Liver (tissue), 9 donors: ENCODE data around the gene DIS3L2. TPM values are rescaled to one million over a fixed set of nuclear protein-coding genes. Genes with fewer than 3 reads are reported as not detected.

Source experiments
- DNase-seq: peaks from one replicate; pipeline ENCODE4 v3.0.0-alpha.2; 2017; ENCODE audit warnings: low spot score
- H3K27ac ChIP-seq, 2 donors: one replicate each; pipeline ENCODE4 v1.7.0; 2013; ENCODE audit warnings: inconsistent platforms in 2 of 2, low read length in 2 of 2, control low read depth in 1 of 2, low read depth in 1 of 2, mild to moderate bottlenecking in 1 of 2
- H3K27me3 ChIP-seq, 4 donors: one replicate each; pipeline versions ENCODE4 v1.6.1 to v1.7.0; 2013; ENCODE audit warnings: low read length in 3 of 4, inconsistent platforms in 1 of 4, mild to moderate bottlenecking in 1 of 4, moderate library complexity in 1 of 4; ENCODE audit not compliant: control insufficient read depth in 4 of 4, insufficient read depth in 4 of 4
- H3K36me3 ChIP-seq, 4 donors: one replicate each; pipeline versions ENCODE4 v1.6.1 to v1.7.0; 2013; ENCODE audit warnings: low read length in 3 of 4, mild to moderate bottlenecking in 3 of 4, low read depth in 1 of 4, moderate library complexity in 1 of 4; ENCODE audit not compliant: control insufficient read depth in 4 of 4, insufficient read depth in 3 of 4
- H3K4me1 ChIP-seq, 4 donors: one replicate each; pipeline versions ENCODE4 v1.6.1 to v1.7.0; 2013; ENCODE audit warnings: low read length in 3 of 4, mild to moderate bottlenecking in 3 of 4, moderate library complexity in 1 of 4; ENCODE audit not compliant: control insufficient read depth in 4 of 4, insufficient read depth in 4 of 4
- H3K4me3 ChIP-seq, 3 donors: one replicate each; pipeline versions ENCODE4 v1.6.1 to v1.7.0; 2013; ENCODE audit warnings: low read length in 3 of 3, control low read depth in 1 of 3, low read depth in 1 of 3, mild to moderate bottlenecking in 1 of 3
- H3K9ac ChIP-seq, 2 donors: one replicate each; pipeline ENCODE4 v1.7.0; 2013; ENCODE audit warnings: low read length in 2 of 2, mild to moderate bottlenecking in 2 of 2, moderate library complexity in 2 of 2, control low read depth in 1 of 2, low read depth in 1 of 2
- H3K9me3 ChIP-seq, 4 donors: one replicate each; pipeline versions ENCODE4 v1.6.1 to v1.7.0; 2013; ENCODE audit warnings: low read length in 3 of 4; ENCODE audit not compliant: control insufficient read depth in 4 of 4
- EGR1 ChIP-seq, 2 donors: IDR thresholded peaks; 2 replicates each; pipeline ENCODE4 v1.6.1; 2016 to 2018; ENCODE audit warnings: antibody characterized with exemption in 2 of 2, low read depth in 2 of 2
- FOXA2 ChIP-seq: IDR thresholded peaks from 2 replicates; pipeline ENCODE4 v1.6.1; 2016; ENCODE audit warnings: antibody characterized with exemption
- GABPA ChIP-seq, 2 donors: IDR thresholded peaks in 1 of 2; conservative IDR thresholded peaks in 1 of 2; 2 replicates each; pipeline ENCODE4 v1.6.1; 2016; ENCODE audit warnings: antibody characterized with exemption in 2 of 2, mild to moderate bottlenecking in 1 of 2, moderate library complexity in 1 of 2
- HNF4A ChIP-seq, 2 donors: conservative IDR thresholded peaks; 2 replicates each; pipeline ENCODE4 v1.6.1; 2016; ENCODE audit warnings: antibody characterized with exemption in 2 of 2, mild to moderate bottlenecking in 2 of 2
- HNF4G ChIP-seq: IDR thresholded peaks from 2 replicates; pipeline ENCODE4 v1.6.1; 2016; ENCODE audit warnings: antibody characterized with exemption
- JUND ChIP-seq, 2 donors: IDR thresholded peaks; 2 replicates each; pipeline ENCODE4 v1.6.1; 2016; ENCODE audit warnings: antibody characterized with exemption in 2 of 2
- RAD21 ChIP-seq, 2 donors: IDR thresholded peaks; 2 replicates each; pipeline ENCODE4 v1.6.1; 2016; ENCODE audit warnings: antibody characterized with exemption in 2 of 2, mild to moderate bottlenecking in 2 of 2
- SP1 ChIP-seq: IDR thresholded peaks from 2 replicates; pipeline ENCODE4 v1.6.1; 2018; ENCODE audit warnings: antibody characterized with exemption, mild to moderate bottlenecking
- TAF1 ChIP-seq: conservative IDR thresholded peaks from 2 replicates; pipeline ENCODE4 v1.6.1; 2016; ENCODE audit warnings: antibody characterized with exemption, mild to moderate bottlenecking
- YY1 ChIP-seq: IDR thresholded peaks from 2 replicates; pipeline ENCODE4 v1.6.1; 2016; ENCODE audit warnings: antibody characterized with exemption, mild to moderate bottlenecking
- WGBS: extraction: QIAGEN DNeasy Blood & Tissue Kit; methylation state at CpG from one replicate; pipeline ENCODE4 v1.1.7; 2013; 5-methylcytosine and 5-hydroxymethylcytosine counted together
- polyA plus RNA-seq, 2 donors: library from polyadenylated mRNA; stranded (reverse) in 1 of 2; unstranded in 1 of 2; fragments of 200-250 nt in 1 of 2; fragments of >200 nt in 1 of 2; fragmentation: Nextera tagmentation in 1 of 2; extraction: Ambion mirVana in 1 of 2; gene quantifications; one replicate each; pipeline versions ENCODE4 v1.2.1 to v1.2.3, GENCODE V29; 2013 to 2015
- total RNA-seq, 2 donors: library from RNA; depleted of rRNA; stranded (reverse); fragments of >200 nt; gene quantifications; one replicate each; pipeline ENCODE4 v1.2.3, GENCODE V29; 2014
- TF ChIP-seq, protein P1 (sequence below): IDR thresholded peaks from 2 replicates; pipeline ENCODE4 v1.6.1; 2016; ENCODE audit warnings: antibody characterized with exemption
- TF ChIP-seq, protein P2 (sequence below): IDR thresholded peaks from 2 replicates; pipeline ENCODE4 v1.6.1; 2016; ENCODE audit warnings: antibody characterized with exemption
- TF ChIP-seq, protein P3 (sequence below): fragments of 150-350 bp; IDR thresholded peaks from 2 replicates; pipeline ENCODE4 v1.5.1; 2017; ENCODE audit warnings: improper control_type of control experiment, low read depth, low read length; ENCODE audit not compliant: missing input control
- TF ChIP-seq, protein P4 (sequence below): IDR thresholded peaks from 2 replicates; pipeline ENCODE4 v1.6.1; 2016; ENCODE audit warnings: antibody characterized with exemption, mild to moderate bottlenecking
- TF ChIP-seq, protein P5 (sequence below): IDR thresholded peaks from 2 replicates; pipeline ENCODE4 v1.6.1; 2016; ENCODE audit warnings: antibody characterized with exemption
- donor health status: healthy.
- donor health status: healthy.
- donor health status: healthy.
- donor health status: healthy.
- donor health status: healthy.

Gene DIS3L2
- total and polyA plus RNA-seq, 4 donors = 5.7 to 21.5 (median 8.8) TPM

DNA sequence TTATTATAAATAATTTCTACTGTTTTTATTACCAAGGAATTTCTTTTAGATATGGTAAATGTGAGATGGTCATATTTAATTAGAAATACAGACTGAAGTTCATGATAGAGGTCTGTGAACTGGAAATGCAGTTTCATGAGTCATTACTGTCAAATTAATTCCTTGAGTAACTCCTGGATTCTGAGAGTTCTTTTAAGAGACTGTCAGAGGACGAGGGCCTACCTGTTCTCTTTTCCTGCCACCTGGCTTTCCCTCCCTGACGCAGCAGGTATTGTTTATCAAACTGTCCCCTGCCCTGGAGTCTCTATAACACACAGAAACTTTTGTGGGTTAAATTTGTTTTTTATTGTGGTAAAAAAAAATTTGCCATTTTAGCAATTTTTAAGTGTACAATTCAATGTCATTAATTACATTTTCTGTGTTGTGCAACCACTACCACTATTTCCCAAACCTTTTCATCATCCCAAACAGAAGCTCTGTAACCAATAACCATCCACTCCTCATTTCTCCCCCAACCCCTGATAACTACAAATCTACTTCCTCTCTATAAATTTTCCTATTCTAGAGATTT, 142.6 kb downstream of the DIS3L2 start:
- no peaks in the 10 kb centered on the region for H3K9me3 ChIP-seq
- H3K4me1 ChIP-seq = no peaks in the 10 kb centered on the region
- no peak overlapping the region for H3K4me3 ChIP-seq
- TF ChIP-seq, protein P1, sequence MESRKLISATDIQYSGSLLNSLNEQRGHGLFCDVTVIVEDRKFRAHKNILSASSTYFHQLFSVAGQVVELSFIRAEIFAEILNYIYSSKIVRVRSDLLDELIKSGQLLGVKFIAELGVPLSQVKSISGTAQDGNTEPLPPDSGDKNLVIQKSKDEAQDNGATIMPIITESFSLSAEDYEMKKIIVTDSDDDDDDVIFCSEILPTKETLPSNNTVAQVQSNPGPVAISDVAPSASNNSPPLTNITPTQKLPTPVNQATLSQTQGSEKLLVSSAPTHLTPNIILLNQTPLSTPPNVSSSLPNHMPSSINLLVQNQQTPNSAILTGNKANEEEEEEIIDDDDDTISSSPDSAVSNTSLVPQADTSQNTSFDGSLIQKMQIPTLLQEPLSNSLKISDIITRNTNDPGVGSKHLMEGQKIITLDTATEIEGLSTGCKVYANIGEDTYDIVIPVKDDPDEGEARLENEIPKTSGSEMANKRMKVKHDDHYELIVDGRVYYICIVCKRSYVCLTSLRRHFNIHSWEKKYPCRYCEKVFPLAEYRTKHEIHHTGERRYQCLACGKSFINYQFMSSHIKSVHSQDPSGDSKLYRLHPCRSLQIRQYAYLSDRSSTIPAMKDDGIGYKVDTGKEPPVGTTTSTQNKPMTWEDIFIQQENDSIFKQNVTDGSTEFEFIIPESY = no peak
- no peak for TF ChIP-seq JUND (IDR thresholded peaks at IDR 0.05)
- no peak for TF ChIP-seq HNF4G
- TF ChIP-seq HNF4A (conservative IDR thresholded peaks at IDR 0.05) = no peak
- TF ChIP-seq GABPA (IDR thresholded peaks at IDR 0.05 in 1 of 2, conservative IDR thresholded peaks at IDR 0.05 in 1 of 2) = no peak
- TF ChIP-seq TAF1 = no peak
- TF ChIP-seq YY1 = no peak
- TF ChIP-seq, protein P2, sequence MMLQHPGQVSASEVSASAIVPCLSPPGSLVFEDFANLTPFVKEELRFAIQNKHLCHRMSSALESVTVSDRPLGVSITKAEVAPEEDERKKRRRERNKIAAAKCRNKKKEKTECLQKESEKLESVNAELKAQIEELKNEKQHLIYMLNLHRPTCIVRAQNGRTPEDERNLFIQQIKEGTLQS = no peak
- TF ChIP-seq RAD21 (IDR thresholded peaks at IDR 0.05) = no peak
- TF ChIP-seq, protein P3, sequence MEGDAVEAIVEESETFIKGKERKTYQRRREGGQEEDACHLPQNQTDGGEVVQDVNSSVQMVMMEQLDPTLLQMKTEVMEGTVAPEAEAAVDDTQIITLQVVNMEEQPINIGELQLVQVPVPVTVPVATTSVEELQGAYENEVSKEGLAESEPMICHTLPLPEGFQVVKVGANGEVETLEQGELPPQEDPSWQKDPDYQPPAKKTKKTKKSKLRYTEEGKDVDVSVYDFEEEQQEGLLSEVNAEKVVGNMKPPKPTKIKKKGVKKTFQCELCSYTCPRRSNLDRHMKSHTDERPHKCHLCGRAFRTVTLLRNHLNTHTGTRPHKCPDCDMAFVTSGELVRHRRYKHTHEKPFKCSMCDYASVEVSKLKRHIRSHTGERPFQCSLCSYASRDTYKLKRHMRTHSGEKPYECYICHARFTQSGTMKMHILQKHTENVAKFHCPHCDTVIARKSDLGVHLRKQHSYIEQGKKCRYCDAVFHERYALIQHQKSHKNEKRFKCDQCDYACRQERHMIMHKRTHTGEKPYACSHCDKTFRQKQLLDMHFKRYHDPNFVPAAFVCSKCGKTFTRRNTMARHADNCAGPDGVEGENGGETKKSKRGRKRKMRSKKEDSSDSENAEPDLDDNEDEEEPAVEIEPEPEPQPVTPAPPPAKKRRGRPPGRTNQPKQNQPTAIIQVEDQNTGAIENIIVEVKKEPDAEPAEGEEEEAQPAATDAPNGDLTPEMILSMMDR = no peak
- TF ChIP-seq, protein P4, sequence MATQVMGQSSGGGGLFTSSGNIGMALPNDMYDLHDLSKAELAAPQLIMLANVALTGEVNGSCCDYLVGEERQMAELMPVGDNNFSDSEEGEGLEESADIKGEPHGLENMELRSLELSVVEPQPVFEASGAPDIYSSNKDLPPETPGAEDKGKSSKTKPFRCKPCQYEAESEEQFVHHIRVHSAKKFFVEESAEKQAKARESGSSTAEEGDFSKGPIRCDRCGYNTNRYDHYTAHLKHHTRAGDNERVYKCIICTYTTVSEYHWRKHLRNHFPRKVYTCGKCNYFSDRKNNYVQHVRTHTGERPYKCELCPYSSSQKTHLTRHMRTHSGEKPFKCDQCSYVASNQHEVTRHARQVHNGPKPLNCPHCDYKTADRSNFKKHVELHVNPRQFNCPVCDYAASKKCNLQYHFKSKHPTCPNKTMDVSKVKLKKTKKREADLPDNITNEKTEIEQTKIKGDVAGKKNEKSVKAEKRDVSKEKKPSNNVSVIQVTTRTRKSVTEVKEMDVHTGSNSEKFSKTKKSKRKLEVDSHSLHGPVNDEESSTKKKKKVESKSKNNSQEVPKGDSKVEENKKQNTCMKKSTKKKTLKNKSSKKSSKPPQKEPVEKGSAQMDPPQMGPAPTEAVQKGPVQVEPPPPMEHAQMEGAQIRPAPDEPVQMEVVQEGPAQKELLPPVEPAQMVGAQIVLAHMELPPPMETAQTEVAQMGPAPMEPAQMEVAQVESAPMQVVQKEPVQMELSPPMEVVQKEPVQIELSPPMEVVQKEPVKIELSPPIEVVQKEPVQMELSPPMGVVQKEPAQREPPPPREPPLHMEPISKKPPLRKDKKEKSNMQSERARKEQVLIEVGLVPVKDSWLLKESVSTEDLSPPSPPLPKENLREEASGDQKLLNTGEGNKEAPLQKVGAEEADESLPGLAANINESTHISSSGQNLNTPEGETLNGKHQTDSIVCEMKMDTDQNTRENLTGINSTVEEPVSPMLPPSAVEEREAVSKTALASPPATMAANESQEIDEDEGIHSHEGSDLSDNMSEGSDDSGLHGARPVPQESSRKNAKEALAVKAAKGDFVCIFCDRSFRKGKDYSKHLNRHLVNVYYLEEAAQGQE = no peak
- TF ChIP-seq EGR1 (IDR thresholded peaks at IDR 0.05; ENCODE audit: low read depth in 2 of 2) = no peak
- TF ChIP-seq SP1 = no peak
- TF ChIP-seq, protein P5, sequence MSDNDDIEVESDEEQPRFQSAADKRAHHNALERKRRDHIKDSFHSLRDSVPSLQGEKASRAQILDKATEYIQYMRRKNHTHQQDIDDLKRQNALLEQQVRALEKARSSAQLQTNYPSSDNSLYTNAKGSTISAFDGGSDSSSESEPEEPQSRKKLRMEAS = no peak
- 93% methylated on average over 2 of the region's 2 CpGs for WGBS
- H3K27ac ChIP-seq = no peak overlapping the region
- H3K36me3 ChIP-seq = no peaks in the 10 kb centered on the region
- no peaks in the 10 kb centered on the region for H3K27me3 ChIP-seq
- no peak for DNase-seq
- no peak overlapping the region for H3K9ac ChIP-seq

DNA sequence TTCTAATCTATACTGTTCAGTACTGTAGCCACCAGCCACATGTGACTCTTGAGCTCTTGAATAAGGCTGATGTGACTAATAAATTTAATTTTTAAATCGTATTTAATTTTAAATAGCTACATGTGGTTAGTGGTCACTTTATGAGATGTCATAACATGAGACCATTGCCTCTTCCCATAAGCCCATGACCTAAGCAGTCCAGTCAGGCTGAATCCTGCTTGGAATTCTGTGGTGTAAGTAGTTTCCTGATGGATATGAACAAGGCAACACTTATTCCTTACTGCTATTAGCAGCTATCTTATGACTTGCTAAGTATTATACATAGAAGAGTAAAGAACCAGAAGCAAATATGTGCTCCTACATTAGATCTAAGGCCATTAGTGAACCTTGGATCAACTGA, 150.0 kb downstream of the DIS3L2 start:
- H3K4me3 ChIP-seq = no peak overlapping the region
- H3K4me1 ChIP-seq = no peaks in the 10 kb centered on the region
- no peak overlapping the region for H3K9ac ChIP-seq
- WGBS = 99% methylated on average over 1 of the region's 1 CpG
- H3K9me3 ChIP-seq = no peaks in the 10 kb centered on the region
- no peaks in the 10 kb centered on the region for H3K36me3 ChIP-seq
- no peak for DNase-seq
- TF ChIP-seq TAF1 (no peak), JUND (IDR thresholded peaks at IDR 0.05) (no peak), HNF4G (no peak), FOXA2 (no peak), SP1 (no peak)
- TF ChIP-seq, protein P5 = no peak
- H3K27me3 ChIP-seq = no peaks in the 10 kb centered on the region
- H3K27ac ChIP-seq = no peak overlapping the region
